ENCODE data around the gene GNPTG. TPM values are rescaled to one million over a fixed set of nuclear protein-coding genes. Genes with fewer than 3 reads are reported as not detected.

The GNPTG gene
- total and polyA plus RNA-seq, 2 of the 13 experiments (the other 11 are each of a cell fraction or from before 2014, with no cell fraction given) = 22.7 to 71.1 TPM

DNA sequence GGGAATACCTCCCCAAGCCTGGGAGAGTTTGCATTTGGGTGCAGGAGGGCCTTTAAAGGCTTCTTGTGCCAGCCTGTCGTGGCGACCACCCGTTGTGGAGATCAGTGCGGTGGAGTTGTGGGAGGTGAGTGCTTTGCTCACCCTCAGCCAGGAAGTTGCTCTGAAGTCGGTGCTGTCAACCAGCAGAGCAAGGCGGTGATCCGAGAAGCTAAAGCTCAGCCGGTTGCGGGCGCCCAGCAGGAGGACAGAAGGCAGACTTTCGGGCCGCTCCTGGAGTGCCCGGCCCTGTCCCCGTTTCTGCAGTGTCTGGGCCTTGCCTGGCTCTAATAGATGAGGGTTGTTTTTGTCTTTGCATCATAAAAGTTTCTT is 40.9 kb upstream of the GNPTG start:
- intact Hi-C loops (cut with micrococcal nuclease; ENCODE audit: unreplicated experiment) (no loop called here), in situ Hi-C loops (cut with HindIII; ENCODE audit: extremely low pct_ligation_motif_present, low pct_unique_long_range_greater_than_20kb) (no loop called here)
- ATAC-seq (peak; percentile 5; the same call in 2 of the 3 replicates), DNase-seq (ENCODE audit: low spot score) (no peak), FAIRE-seq (no peak)
- Histone ChIP-seq H3K4me1 (ENCODE audit: insufficient read depth, low read length) (peaks cover 32% of the 10 kb centered on the region), H2AFZ (ENCODE audit: low read length) (no peak overlapping the region), H3K9me3 (ENCODE audit: low read length) (no peaks in the 10 kb centered on the region), H3K27me3 (ENCODE audit: control insufficient read depth in 1 of 2, insufficient read depth in 2 of 2, low read length in 2 of 2) (no peaks in the 10 kb centered on the region; a peak in 2 of 5 replicates), H3K27ac (ENCODE audit: extremely low read length, insufficient read depth, low read length) (peak overlapping the region; percentile 57), H3K9ac (ENCODE audit: insufficient read depth, low read depth, low read length) (peak overlapping the region; percentile 91), H3K79me2 (ENCODE audit: insufficient read depth, low read length) (peaks cover 56% of the 10 kb centered on the region), H4K20me1 (ENCODE audit: insufficient read depth, low read length) (peaks cover 52% of the 10 kb centered on the region), H3K4me3 (replicated peaks in 1 of 3; ENCODE audit: insufficient read depth in 1 of 3, low read depth in 2 of 3, low read length in 3 of 3) (peak overlapping the region; percentile 66 to 97 (median 91)), H3K4me2 (ENCODE audit: low read depth, low read length) (peak overlapping the region; percentile 95), H3K36me3 (replicated peaks in 1 of 2; ENCODE audit: control insufficient read depth in 1 of 2, insufficient read depth in 2 of 2, low read length in 2 of 2) (peaks cover 20 to 36% of the 10 kb centered on the region in 2 experiments; a peak in 4 of 5 replicates)
- TF ChIP-seq SRSF1 (optimal IDR thresholded peaks at IDR 0.05; ENCODE audit: low read depth, low read length) (no peak), KDM5B (CRISPR knock-in tag; IDR thresholded peaks at IDR 0.05; ENCODE audit: borderline replicate concordance) (0 out of 2 replicates have a peak, but pooled peaks have one; percentile 44), FIP1L1 (IDR thresholded peaks at IDR 0.05; ENCODE audit: borderline replicate concordance, insufficient read depth, low read depth, low read length) (no peak), ZNF317 (CRISPR knock-in tag; IDR thresholded peaks at IDR 0.05) (0 out of 2 replicates have a peak, but pooled peaks have one; percentile 18), ZNF605 (CRISPR knock-in tag; IDR thresholded peaks at IDR 0.05) (0 out of 2 replicates have a peak, but pooled peaks have one; percentile 15), NR2F1 (CRISPR knock-in tag; IDR thresholded peaks at IDR 0.05) (no peak), ZBTB42 (CRISPR knock-in tag; IDR thresholded peaks at IDR 0.05) (no peak)
- TF ChIP-seq, protein P1, sequence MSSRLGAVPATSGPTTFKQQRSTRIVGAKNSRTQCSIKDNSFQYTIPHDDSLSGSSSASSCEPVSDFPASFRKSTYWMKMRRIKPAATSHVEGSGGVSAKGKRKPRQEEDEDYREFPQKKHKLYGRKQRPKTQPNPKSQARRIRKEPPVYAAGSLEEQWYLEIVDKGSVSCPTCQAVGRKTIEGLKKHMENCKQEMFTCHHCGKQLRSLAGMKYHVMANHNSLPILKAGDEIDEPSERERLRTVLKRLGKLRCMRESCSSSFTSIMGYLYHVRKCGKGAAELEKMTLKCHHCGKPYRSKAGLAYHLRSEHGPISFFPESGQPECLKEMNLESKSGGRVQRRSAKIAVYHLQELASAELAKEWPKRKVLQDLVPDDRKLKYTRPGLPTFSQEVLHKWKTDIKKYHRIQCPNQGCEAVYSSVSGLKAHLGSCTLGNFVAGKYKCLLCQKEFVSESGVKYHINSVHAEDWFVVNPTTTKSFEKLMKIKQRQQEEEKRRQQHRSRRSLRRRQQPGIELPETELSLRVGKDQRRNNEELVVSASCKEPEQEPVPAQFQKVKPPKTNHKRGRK (CRISPR knock-in tag; IDR thresholded peaks at IDR 0.05) = no peak
- TF ChIP-seq, protein P2, sequence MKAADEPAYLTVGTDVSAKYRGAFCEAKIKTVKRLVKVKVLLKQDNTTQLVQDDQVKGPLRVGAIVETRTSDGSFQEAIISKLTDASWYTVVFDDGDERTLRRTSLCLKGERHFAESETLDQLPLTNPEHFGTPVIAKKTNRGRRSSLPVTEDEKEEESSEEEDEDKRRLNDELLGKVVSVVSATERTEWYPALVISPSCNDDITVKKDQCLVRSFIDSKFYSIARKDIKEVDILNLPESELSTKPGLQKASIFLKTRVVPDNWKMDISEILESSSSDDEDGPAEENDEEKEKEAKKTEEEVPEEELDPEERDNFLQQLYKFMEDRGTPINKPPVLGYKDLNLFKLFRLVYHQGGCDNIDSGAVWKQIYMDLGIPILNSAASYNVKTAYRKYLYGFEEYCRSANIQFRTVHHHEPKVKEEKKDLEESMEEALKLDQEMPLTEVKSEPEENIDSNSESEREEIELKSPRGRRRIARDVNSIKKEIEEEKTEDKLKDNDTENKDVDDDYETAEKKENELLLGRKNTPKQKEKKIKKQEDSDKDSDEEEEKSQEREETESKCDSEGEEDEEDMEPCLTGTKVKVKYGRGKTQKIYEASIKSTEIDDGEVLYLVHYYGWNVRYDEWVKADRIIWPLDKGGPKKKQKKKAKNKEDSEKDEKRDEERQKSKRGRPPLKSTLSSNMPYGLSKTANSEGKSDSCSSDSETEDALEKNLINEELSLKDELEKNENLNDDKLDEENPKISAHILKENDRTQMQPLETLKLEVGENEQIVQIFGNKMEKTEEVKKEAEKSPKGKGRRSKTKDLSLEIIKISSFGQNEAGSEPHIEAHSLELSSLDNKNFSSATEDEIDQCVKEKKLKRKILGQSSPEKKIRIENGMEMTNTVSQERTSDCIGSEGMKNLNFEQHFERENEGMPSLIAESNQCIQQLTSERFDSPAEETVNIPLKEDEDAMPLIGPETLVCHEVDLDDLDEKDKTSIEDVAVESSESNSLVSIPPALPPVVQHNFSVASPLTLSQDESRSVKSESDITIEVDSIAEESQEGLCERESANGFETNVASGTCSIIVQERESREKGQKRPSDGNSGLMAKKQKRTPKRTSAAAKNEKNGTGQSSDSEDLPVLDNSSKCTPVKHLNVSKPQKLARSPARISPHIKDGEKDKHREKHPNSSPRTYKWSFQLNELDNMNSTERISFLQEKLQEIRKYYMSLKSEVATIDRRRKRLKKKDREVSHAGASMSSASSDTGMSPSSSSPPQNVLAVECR (CRISPR knock-in tag; IDR thresholded peaks at IDR 0.05; ENCODE audit: borderline replicate concordance) = 0 out of 2 replicates have a peak, but pooled peaks have one; percentile 17
- 2% methylated on average over 9 of the region's 14 CpGs for WGBS (ENCODE audit: low lambda C conversion rate)
- POLR2A ChIA-PET = interaction anchor here (0.8 kb wide), 1 partner anchor 14 kb away, joined by 4 read pairs; no protein-coding TSS in a partner anchor
- BruUV-seq (replicated peaks) = no TSS peak
- CTCF ChIA-PET (ENCODE audit: low intra/inter-chr PET ratio, low total read pairs) = no interaction called here
